GM19240 (cell line): ENCODE results near the gene APEH.
"Not testable (repeated sequence)": the region's sequence is repeated elsewhere in the genome, so short reads cannot be mapped to it uniquely, and the experiment has no call there.

Experiments
- DNase-seq: peaks from one replicate; pipeline ENCODE4 v3.0.0; 2011; ENCODE audit warnings: low spot score; ENCODE audit not compliant: insufficient read length

APEH gene

DNA sequence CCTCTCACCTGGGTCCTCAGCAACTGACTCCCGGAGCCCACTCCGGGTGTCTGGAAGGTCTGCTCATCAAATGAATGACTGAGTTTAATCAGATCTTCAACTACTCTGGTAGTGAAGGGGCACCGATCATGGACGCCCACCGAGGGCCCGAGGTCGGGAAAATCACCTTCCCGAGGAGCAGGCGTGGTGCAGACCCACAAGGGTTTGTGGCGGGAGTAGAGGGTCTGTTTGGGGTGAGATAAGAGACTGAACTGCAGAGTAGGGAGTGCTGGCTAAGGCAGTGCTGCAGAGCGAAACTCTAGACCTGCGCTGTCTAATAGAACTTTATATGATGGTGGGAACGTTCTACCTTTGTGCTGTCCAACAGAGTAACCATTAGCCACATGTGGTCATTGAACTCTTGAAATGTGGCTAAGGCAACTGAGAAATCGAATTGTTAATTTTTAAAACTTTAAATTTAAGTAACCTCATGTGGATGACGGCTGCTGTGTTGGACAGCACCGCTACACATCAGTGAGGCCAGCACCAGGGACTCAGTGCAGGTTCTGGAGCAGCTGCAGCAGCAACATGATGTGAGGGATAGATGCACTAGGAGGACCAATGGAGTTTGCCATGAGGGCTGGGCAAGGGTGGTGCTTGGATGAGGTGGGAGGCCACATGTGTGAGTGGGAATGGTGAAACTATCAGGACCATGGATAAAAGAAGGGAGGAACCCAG, 15.9 kb downstream of the APEH start:
- not testable (repeated sequence) for DNase-seq

GRCh38 chr3:49690856-49691255, 16.7 kb downstream of the APEH start:
- DNase-seq, result not testable (repeated sequence)

GRCh38 chr3:49691481-49691880, 17.3 kb downstream of the APEH start:
- not testable (repeated sequence) for DNase-seq

DNA sequence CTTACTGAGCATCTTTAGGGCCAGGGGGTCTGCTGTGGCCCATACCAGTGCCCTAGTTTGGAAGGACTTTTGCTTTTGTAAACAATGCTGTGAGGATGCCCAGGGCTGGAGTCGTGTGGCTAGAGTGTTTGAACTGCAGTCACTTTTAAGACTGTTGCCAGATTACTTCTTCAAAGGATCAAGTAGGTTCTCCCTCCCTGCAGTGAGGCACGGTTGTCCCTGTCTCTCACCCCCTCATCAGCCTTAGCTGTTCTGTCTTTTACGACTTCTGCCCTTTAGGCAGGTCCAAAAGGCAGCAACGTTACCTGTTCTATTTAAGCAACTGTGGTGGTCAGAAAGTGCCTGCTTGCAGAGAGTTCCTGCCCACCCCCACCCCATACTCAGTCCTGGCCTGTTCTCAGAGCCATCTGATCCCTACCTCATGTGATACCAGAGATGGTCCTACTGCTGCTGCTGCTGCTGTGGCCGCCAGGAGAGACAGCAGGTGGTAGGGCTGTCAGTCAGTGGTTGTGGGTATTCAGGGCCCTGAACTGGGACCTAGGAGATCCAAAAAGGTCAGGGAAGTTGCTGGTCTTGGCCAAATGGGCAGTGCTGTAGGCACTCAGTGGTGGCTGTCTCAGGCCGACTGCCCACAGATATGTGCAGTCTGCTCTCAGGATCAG, 20.4 kb downstream of the APEH start:
- DNase-seq, result not testable (repeated sequence)

DNA sequence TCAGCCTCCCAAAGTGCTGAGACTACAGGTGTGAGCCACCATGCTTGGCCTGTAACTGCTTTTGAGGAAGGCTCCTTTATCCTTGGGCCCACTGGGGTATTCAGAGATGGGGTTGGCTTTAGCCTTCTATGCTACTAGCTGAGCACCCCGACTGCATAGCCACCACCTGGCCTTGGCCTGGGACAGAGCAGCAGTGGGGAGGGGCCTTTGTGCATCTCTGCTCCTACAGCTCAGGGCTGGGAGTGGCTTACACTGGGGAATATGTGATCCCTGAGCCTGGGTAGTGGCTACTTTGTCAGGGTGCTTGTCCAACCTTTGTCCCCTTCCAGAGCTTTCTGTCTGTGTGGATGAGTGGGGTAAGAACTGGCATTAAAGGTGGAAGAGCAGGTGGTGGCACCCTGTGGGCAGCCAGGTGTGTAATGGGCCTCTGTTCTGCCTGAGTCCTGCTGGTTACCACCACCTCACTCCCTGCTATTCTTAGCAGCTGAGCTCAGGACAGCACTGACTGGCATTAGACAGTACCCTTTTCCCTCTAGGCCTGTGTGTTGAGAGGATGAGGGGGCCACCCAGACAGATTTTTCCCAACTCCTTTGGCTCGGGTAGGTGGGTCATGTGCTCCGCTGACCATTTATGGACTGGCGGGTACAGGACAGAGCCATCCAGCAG, 21.3 kb downstream of the APEH start:
- not testable (repeated sequence) for DNase-seq

- no peak for DNase-seq
Measured at GRCh38 chr3:49699281-49699979, 25.3 kb downstream of the APEH start.

GRCh38 chr3:49700014-49700413, 25.9 kb downstream of the APEH start:
- DNase-seq, result no peak

DNA sequence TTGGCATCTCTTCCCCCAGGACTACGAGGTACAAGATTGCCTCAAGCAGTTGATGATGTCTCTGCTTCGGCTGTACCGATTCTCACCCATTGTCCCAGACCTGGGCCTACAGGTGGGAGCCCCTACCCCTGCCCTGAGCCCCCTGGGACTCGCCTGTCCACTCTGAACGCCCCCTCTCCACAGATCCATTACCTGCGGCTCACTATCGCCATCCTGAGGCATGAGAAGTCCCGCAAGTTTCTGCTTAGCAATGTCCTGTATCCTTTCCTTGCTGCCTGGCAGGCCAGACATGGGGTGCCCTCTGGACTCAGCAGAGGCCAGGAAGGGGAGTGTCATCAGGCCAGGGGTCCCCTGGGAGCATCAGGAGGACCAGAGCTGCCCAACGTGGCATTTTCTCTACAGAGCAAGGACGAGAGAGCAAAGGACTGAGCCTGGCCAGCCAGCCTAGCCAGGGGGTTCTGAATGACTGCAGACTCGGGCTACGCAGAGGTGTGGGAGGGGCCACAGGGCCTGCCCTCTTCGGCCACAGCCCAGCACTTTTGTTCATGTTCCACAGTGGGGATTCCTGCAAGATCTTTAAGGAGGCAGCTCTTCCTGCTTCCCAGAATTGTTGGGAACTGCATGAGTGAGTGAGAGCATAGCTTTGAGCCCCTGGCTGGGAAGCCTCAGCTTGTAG, 26.4 kb downstream of the APEH start:
- no peak for DNase-seq

GRCh38 chr3:49701388-49702077, 27.4 kb downstream of the APEH start:
- DNase-seq, result no peak

DNA sequence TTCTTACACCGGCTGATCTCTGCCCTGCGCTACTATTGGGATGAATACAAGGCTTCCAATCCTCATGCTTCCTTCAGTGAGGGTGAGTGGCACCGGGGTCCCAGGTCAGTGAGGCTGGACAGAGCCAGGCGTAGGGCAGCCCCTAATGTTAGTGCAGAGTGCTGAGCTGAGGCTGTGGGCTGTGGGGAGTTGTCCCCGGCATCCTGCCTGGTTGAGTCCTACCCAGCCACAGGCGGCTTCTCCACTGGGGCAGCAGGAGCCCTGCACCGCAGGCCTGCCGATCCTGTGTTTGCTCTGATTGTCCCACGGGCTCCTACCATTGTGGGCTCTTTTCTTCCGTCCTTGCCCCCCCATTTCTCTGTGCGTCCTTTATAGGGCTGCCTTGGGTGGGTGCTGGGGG, 28.5 kb downstream of the APEH start:
- DNase-seq, result no peak

GRCh38 chr3:49703443-49703927, 29.3 kb downstream of the APEH start:
- peak; percentile 75 for DNase-seq

- no peak for DNase-seq
Measured at GRCh38 chr3:49703956-49704355, 29.8 kb downstream of the APEH start.

GRCh38 chr3:49704629-49705028, 30.5 kb downstream of the APEH start:
- no peak for DNase-seq

DNA sequence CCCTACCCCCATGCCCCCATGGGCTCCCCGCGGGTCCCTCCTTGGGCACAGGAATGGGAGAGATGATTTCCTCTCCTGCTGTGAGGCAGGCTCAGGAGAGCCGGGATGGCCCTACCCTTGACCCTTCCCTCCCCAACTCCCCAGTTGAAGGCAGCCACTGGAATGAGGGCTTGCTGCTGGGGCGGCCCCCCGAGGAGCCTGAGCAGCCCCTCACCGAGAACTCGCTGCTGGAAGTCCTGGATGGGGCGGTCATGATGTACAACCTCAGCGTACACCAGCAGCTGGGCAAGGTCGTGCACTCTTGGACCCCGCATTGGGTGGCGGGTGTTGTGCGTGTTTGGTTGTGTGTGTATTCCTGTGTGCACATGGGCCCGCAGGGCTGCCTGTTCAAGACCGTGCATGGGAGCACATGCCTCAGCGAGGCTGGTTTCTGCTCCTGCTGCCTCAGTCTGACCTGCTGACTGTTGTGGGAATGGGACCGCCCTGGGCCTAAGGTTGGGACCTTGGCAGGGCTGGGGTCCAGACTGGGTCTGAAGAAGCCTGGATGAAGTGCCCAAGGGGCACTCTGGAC, 31.3 kb downstream of the APEH start:
- no peak for DNase-seq

DNA sequence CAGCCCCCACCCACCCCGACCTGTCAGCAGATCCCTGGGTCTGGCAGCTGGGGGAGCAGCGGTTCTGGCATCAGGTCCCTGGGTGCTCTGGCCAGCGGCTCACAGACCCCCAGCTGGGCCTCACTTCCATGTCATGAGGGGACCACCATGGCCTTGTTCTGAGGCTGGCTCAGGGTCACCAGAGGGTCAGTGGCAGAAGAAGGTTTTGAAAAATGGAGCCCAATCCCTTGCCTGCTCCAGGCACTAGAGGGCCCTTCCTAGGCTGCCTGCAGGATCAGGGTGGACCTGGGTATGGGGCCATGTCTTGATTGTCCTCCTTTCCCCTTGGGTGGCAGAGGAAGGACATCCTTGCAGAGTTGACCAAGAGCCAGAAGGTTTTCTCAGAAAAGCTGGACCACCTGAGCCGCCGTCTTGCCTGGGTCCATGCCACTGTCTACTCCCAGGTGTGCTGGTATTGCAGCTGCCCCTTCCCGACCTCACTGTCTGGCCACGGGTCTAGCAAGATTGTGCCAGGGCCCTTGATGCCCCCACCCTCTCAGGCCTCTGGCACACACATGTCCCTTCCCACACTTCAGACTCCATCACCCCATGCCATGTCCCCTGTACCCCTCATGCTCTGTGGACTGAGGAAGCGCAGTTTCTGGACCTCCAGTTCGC, 32.4 kb downstream of the APEH start:
- no peak for DNase-seq

GRCh38 chr3:49707113-49707480, 32.9 kb downstream of the APEH start:
- DNase-seq, result no peak

DNA sequence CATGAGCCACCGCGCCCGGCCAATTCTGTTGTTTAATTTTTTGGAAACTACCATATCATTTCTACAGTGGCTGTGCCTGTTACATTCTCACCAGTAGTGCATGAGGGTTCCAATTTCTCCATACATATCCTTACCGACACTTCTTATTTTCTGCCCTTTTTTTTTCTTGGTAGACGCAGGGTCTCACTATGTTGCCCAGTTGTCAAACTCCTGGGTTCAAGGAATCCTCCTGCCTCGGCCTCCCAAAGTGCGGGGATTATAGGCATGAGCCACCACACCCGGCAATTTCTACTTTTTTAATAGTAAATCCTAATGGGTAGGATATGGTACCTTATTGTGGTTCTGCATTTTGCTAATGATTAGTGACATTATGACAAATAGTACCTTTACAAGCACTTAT, 35.7 kb downstream of the APEH start:
- no peak for DNase-seq

GRCh38 chr3:49711489-49711888, 37.3 kb downstream of the APEH start:
- DNase-seq, result no peak

DNA sequence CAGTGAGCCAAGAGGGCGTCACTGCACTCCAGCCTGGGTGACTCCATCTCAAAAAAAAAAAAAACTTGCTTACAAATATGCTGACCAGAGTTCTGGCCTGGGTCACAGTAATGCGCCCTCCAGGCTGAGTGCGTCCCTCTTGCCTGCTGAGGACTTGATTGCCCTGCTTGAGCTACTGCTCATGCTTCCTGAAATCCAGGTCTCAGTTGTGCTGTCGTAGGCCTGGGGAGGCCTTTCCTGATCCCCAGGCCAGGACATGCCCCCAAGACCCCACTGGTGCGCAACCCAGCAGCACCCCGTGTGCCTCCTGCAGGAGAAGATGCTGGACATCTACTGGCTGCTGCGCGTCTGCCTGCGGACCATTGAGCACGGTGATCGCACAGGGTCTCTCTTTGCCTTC, 38.0 kb downstream of the APEH start:
- DNase-seq, result no peak
